H1 (cell line): ENCODE measurements around the gene WNT9B. TPM values are rescaled to one million over a fixed set of nuclear protein-coding genes. Genes with fewer than 3 reads are reported as not detected.

Experiments used
- CTCF ChIA-PET: fragments of 300-600 bp; sonication (Branson Sonifier 250); formaldehyde crosslinking; loops from one replicate; lab custom pipeline; 2021; ENCODE audit not compliant: partially characterized antibody; lab: Charles Lee
- POLR2A ChIA-PET: fragments of 300-600 bp; sonication (Branson Sonifier 250); formaldehyde crosslinking; loops from one replicate; lab custom pipeline; 2021; ENCODE audit warnings: inconsistent platforms; ENCODE audit not compliant: partially characterized antibody; lab: Charles Lee
- DNase-seq, 2 experiments: peaks; one replicate each; pipeline versions ENCODE4 v3.0.0 to v3.0.0-alpha.2; 2010 to 2022; ENCODE audit warnings: low spot score in 2 of 2, low read depth in 1 of 2, mixed read lengths in 1 of 2
- FAIRE-seq: peaks from 2 replicates; lab custom pipeline; 2011; peaks lifted over from hg19 to GRCh38; lab: Jason Lieb, UNC
- H2AFZ ChIP-seq: 2 replicates; pipeline ENCODE4 v1.8.1; 2012; ENCODE audit warnings: low read length, inconsistent platforms
- H2AK5ac ChIP-seq: 2 replicates; pipeline ENCODE4 v1.6.1; 2013; ENCODE audit warnings: low read depth, low read length
- H2BK120ac ChIP-seq: replicated peaks from 2 replicates; pipeline ENCODE3; 2013; ENCODE audit warnings: low read depth, low read length, inconsistent platforms
- H2BK12ac ChIP-seq: 2 replicates; pipeline ENCODE4 v1.6.1; 2013; ENCODE audit warnings: low read depth, low read length
- H2BK15ac ChIP-seq: 2 replicates; pipeline ENCODE4 v1.6.1; 2013; ENCODE audit warnings: low read length
- H2BK20ac ChIP-seq: 2 replicates; pipeline ENCODE4 v1.6.1; 2013; ENCODE audit warnings: low read length
- H2BK5ac ChIP-seq: 2 replicates; pipeline ENCODE4 v1.6.1; 2013; ENCODE audit warnings: low read depth, low read length
- H3K14ac ChIP-seq: 2 replicates; pipeline ENCODE4 v1.6.1; 2013; ENCODE audit warnings: inconsistent platforms; ENCODE audit not compliant: insufficient read length
- H3K18ac ChIP-seq: 2 replicates; pipeline ENCODE4 v1.6.1; 2013; ENCODE audit warnings: low read length; ENCODE audit errors: extremely low read depth
- H3K23ac ChIP-seq: 2 replicates; pipeline ENCODE4 v1.6.1; 2013; ENCODE audit warnings: inconsistent platforms; ENCODE audit not compliant: insufficient read length
- H3K23me2 ChIP-seq: 2 replicates; pipeline ENCODE4 v1.6.1; 2013; ENCODE audit warnings: low read depth, low read length
- H3K27ac ChIP-seq: 2 replicates; pipeline ENCODE4 v1.6.1; 2011; ENCODE audit warnings: low read depth, low read length, inconsistent platforms
- H3K27me3 ChIP-seq, 4 experiments: replicated peaks in 1 of 4; 1 replicate in 1 of 4; 2 replicates in 3 of 4; pipeline versions ENCODE4 v1.6.1 to v1.8.1; 2011 to 2013; ENCODE audit warnings: low read length in 3 of 4, mild to moderate bottlenecking in 3 of 4, inconsistent platforms in 2 of 4, mixed read lengths in 2 of 4, moderate library complexity in 1 of 4; ENCODE audit not compliant: control insufficient read depth in 3 of 4, insufficient read depth in 3 of 4; ENCODE audit errors: extremely low read depth in 1 of 4
- H3K36me3 ChIP-seq, 4 experiments: 2 replicates each; pipeline versions ENCODE4 v1.6.1 to v1.8.1; 2011 to 2013; ENCODE audit warnings: mild to moderate bottlenecking in 4 of 4, low read length in 3 of 4, moderate library complexity in 2 of 4, control low read depth in 1 of 4, inconsistent platforms in 1 of 4; ENCODE audit not compliant: insufficient read depth in 4 of 4, control insufficient read depth in 2 of 4
- H3K4ac ChIP-seq: replicated peaks from 2 replicates; pipeline ENCODE3; 2013; ENCODE audit warnings: low read length, low read depth, mixed read lengths, inconsistent platforms; ENCODE audit not compliant: insufficient read length
- H3K4me1 ChIP-seq, 4 experiments: replicated peaks in 1 of 4; 1 replicate in 1 of 4; 2 replicates in 3 of 4; pipeline versions ENCODE4 v1.6.1 to v1.8.1; 2011 to 2013; ENCODE audit warnings: low read length in 3 of 4, inconsistent platforms in 2 of 4, mixed read lengths in 1 of 4; ENCODE audit not compliant: insufficient read depth in 4 of 4, control insufficient read depth in 3 of 4
- H3K4me2 ChIP-seq, 2 experiments: 2 replicates each; pipeline versions ENCODE4 v1.6.1 to v1.8.1; 2011 to 2013; ENCODE audit warnings: low read depth in 2 of 2, low read length in 2 of 2, control low read depth in 1 of 2, inconsistent platforms in 1 of 2, mild to moderate bottlenecking in 1 of 2; ENCODE audit not compliant: insufficient read depth in 1 of 2
- H3K4me3 ChIP-seq, 4 experiments: fragments of 200-600, 300-600 bp in 1 of 4; sonication (generic), shearing (Covaris generic), sonication (Bioruptor Twin) in 1 of 4; 2 replicates each; pipeline versions ENCODE4 v1.5.1 to v1.8.1; 2011 to 2016; ENCODE audit warnings: low read length in 4 of 4, low read depth in 3 of 4, control low read depth in 2 of 4, inconsistent platforms in 2 of 4, mild to moderate bottlenecking in 2 of 4, mixed read lengths in 1 of 4, moderate library complexity in 1 of 4; ENCODE audit not compliant: insufficient read depth in 2 of 4; ENCODE audit errors: extremely low read depth in 1 of 4
- H3K56ac ChIP-seq: replicated peaks from 2 replicates; pipeline ENCODE3; 2013; ENCODE audit warnings: low read depth, mild to moderate bottlenecking, mixed read lengths, low read length, inconsistent platforms; ENCODE audit not compliant: insufficient read length
- H3K79me1 ChIP-seq: 2 replicates; pipeline ENCODE4 v1.6.1; 2013; ENCODE audit warnings: low read depth, low read length, control low read depth
- H3K79me2 ChIP-seq, 2 experiments: 2 replicates each; pipeline versions ENCODE4 v1.6.1 to v1.8.1; 2012 to 2013; ENCODE audit warnings: low read length in 2 of 2, mild to moderate bottlenecking in 2 of 2, inconsistent platforms in 1 of 2; ENCODE audit not compliant: insufficient read depth in 2 of 2, control insufficient read depth in 1 of 2
- H3K9ac ChIP-seq, 4 experiments: replicated peaks in 1 of 4; 1 replicate in 1 of 4; 2 replicates in 3 of 4; pipeline versions ENCODE4 v1.6.1 to v1.8.1; 2011 to 2013; ENCODE audit warnings: low read depth in 3 of 4, low read length in 3 of 4, control low read depth in 2 of 4, mild to moderate bottlenecking in 2 of 4, moderate library complexity in 2 of 4, inconsistent platforms in 1 of 4; ENCODE audit errors: extremely low read depth in 1 of 4
- H3K9me3 ChIP-seq, 2 experiments: 2 replicates each; pipeline versions ENCODE4 v1.6.1 to v1.8.1; 2012 to 2013; ENCODE audit warnings: mild to moderate bottlenecking in 2 of 2, moderate library complexity in 2 of 2, control low read depth in 1 of 2, inconsistent platforms in 1 of 2, low read depth in 1 of 2, low read length in 1 of 2, mixed read lengths in 1 of 2; ENCODE audit not compliant: insufficient read depth in 2 of 2
- H4K20me1 ChIP-seq, 2 experiments: replicated peaks in 1 of 2; 2 replicates each; pipeline versions ENCODE3 to v1.8.1; 2011 to 2013; ENCODE audit warnings: inconsistent platforms in 2 of 2, low read length in 2 of 2, mild to moderate bottlenecking in 1 of 2; ENCODE audit not compliant: insufficient read depth in 2 of 2, control insufficient read depth in 1 of 2
- H4K5ac ChIP-seq: 2 replicates; pipeline ENCODE4 v1.6.1; 2013; ENCODE audit warnings: low read length, low read depth, mixed read lengths, inconsistent platforms; ENCODE audit not compliant: insufficient read length
- H4K8ac ChIP-seq: 2 replicates; pipeline ENCODE4 v1.8.0; 2013; ENCODE audit warnings: mild to moderate bottlenecking, moderate library complexity, low read length, inconsistent platforms; ENCODE audit not compliant: insufficient read depth; ENCODE audit errors: extremely low read depth
- H4K91ac ChIP-seq: replicated peaks from 2 replicates; pipeline ENCODE3; 2013; ENCODE audit warnings: low read length, mixed read lengths, inconsistent platforms; ENCODE audit not compliant: insufficient read length
- ATF3 ChIP-seq: IDR thresholded peaks from 2 replicates; pipeline ENCODE4 v1.6.1; 2011; ENCODE audit warnings: low read depth, mild to moderate bottlenecking, low read length; ENCODE audit not compliant: insufficient read depth
- BRCA1 ChIP-seq: IDR thresholded peaks from 2 replicates; pipeline ENCODE4 v1.6.1; 2012; ENCODE audit warnings: low read depth, low read length, improper control_type of control experiment
- CEBPB ChIP-seq: IDR thresholded peaks from 2 replicates; pipeline ENCODE4 v1.6.1; 2012; ENCODE audit warnings: low read depth, low read length
- CTBP2 ChIP-seq: IDR thresholded peaks from 2 replicates; pipeline ENCODE4 v1.7.0; 2011; ENCODE audit warnings: borderline replicate concordance, mild to moderate bottlenecking, moderate library complexity, mixed read lengths, low read length; ENCODE audit not compliant: insufficient read depth, insufficient read length
- EGR1 ChIP-seq: IDR thresholded peaks from 2 replicates; pipeline ENCODE4 v1.6.1; 2011; ENCODE audit warnings: low read depth, low read length, borderline replicate concordance
- HDAC6 ChIP-seq: IDR thresholded peaks from one replicate; pipeline ENCODE4 v1.7.1; 2012; ENCODE audit warnings: low read depth, mild to moderate bottlenecking, inconsistent platforms, low read length, moderate library complexity
- JUN ChIP-seq: IDR thresholded peaks from 2 replicates; pipeline ENCODE4 v1.6.1; 2011; ENCODE audit warnings: low read depth, mild to moderate bottlenecking, improper control_type of control experiment, low read length
- MAFK ChIP-seq: IDR thresholded peaks from 2 replicates; pipeline ENCODE4 v1.6.1; 2012; ENCODE audit warnings: low read depth, mild to moderate bottlenecking, improper control_type of control experiment, low read length
- RFX5 ChIP-seq: IDR thresholded peaks from 2 replicates; pipeline ENCODE4 v1.6.1; 2011; ENCODE audit warnings: low read depth, low read length, improper control_type of control experiment, borderline replicate concordance
- SIX5 ChIP-seq: IDR thresholded peaks from 2 replicates; pipeline ENCODE4 v1.6.1; 2011; ENCODE audit warnings: mild to moderate bottlenecking, low read depth, low read length
- SP1 ChIP-seq: IDR thresholded peaks from 2 replicates; pipeline ENCODE4 v1.6.1; 2011; ENCODE audit warnings: low read depth, low read length
- SP4 ChIP-seq: IDR thresholded peaks from 2 replicates; pipeline ENCODE4 v1.6.1; 2012; ENCODE audit warnings: low read length, inconsistent platforms
- SRF ChIP-seq: IDR thresholded peaks from 2 replicates; pipeline ENCODE4 v1.6.1; 2011; ENCODE audit warnings: mild to moderate bottlenecking, low read depth, low read length, moderate library complexity
- TAF1 ChIP-seq: IDR thresholded peaks from 2 replicates; pipeline ENCODE4 v1.6.1; 2011; ENCODE audit warnings: mild to moderate bottlenecking, low read depth, low read length
- TBP ChIP-seq: IDR thresholded peaks from 2 replicates; pipeline ENCODE4 v1.6.1; 2011; ENCODE audit warnings: low read depth, low read length, improper control_type of control experiment
- TEAD4 ChIP-seq: IDR thresholded peaks from 2 replicates; pipeline ENCODE4 v1.6.1; 2012; ENCODE audit warnings: low read depth, low read length, inconsistent platforms, mixed read lengths
- WGBS, 2 experiments: shearing (Covaris generic) in 1 of 2; methylation state at CpG; one replicate each; pipeline versions ENCODE4 v1.1.6 to v1.1.7; 2013 to 2015; ENCODE audit warnings: low lambda C conversion rate in 2 of 2, mixed read lengths in 2 of 2, inconsistent platforms in 1 of 2, low coverage in 1 of 2, missing lambda C conversion rate in 1 of 2; ENCODE audit not compliant: insufficient replicate concordance in 2 of 2, insufficient coverage in 1 of 2, insufficient read length in 1 of 2; ENCODE audit errors: extremely low coverage in 1 of 2, missing lambda C conversion rate in 1 of 2; 5-methylcytosine and 5-hydroxymethylcytosine counted together
- polyA plus RNA-seq, 7 experiments: library from polyadenylated mRNA; depleted of rRNA in 3 of 7; stranded (reverse) in 5 of 7; unstranded in 2 of 7; fragments of >200 nt in 5 of 7; fragments of 200-250 nt in 2 of 7; gene quantifications; 1 replicate in 5 of 7; 2 replicates in 1 of 7; 4 replicates in 1 of 7; pipeline versions ENCODE4 v1.2.1 to v1.2.3, GENCODE V29; 2011 to 2013; ENCODE audit warnings: missing spikeins in 2 of 7, mixed read lengths in 2 of 7
- total RNA-seq: library from RNA; stranded (reverse); fragmentation: NEBNext Ultra II Directional; extraction: Animal tissue kit (Norgen Biotek cat#: 25700); gene quantifications from 2 replicates; pipeline ENCODE4 v1.2.1, GENCODE V29; 2021

Gene WNT9B
- total and polyA plus RNA-seq, 2 of the 8 experiments (the other 6 are each of a cell fraction or from before 2014, with no cell fraction given) = 0.21 TPM; not detected in 1

GRCh38 chr17:46929413-46929812, 78.0 kb downstream of the WNT9B start:
- Histone ChIP-seq H2AK5ac (no peak overlapping the region), H3K9me3 (no peaks in the 10 kb centered on the region), H3K18ac (no peak overlapping the region), H3K27me3 (no peaks in the 10 kb centered on the region; a peak in 1 of 7 replicates), H4K5ac (no peak overlapping the region), H2BK15ac (no peak overlapping the region), H2BK20ac (no peak overlapping the region), H3K14ac (no peak overlapping the region), H3K23me2 (no peaks in the 10 kb centered on the region), H4K91ac (no peak overlapping the region), H3K4me2 (no peak overlapping the region), H3K4me3 (no peak overlapping the region), H2BK5ac (no peak overlapping the region), H3K27ac (no peak overlapping the region), H3K36me3 (peaks cover 19 to 50% (median 32%) of the 10 kb centered on the region in 4 experiments), H2AFZ (no peak overlapping the region), H3K56ac (no peak overlapping the region), H3K9ac (no peak overlapping the region), H4K20me1 (peaks cover 6 to 12% of the 10 kb centered on the region in 2 experiments), H3K79me1 (peaks cover 17% of the 10 kb centered on the region), H3K23ac (no peak overlapping the region), H2BK12ac (no peak overlapping the region), H2BK120ac (no peak overlapping the region), H4K8ac (no peak overlapping the region), H3K4ac (no peak overlapping the region), H3K79me2 (peaks cover 5 to 51% of the 10 kb centered on the region in 2 experiments; a peak in 3 of 4 replicates), H3K4me1 (no peaks in the 10 kb centered on the region)
- WGBS, 2 experiments = 90% methylated on average over 6 of the region's 6 CpGs; no CpG with 5 or more reads in 1 of the 2 experiments
- DNase-seq (no peak), FAIRE-seq (no peak)
- CTCF ChIA-PET = interaction anchor here (1.3 to 1.4 kb wide), 2 partner anchors 12 to 14 kb away, joined by 5 to 7 read pairs; no protein-coding TSS in a partner anchor
- POLR2A ChIA-PET = no interaction called here
- no peak for TF ChIP-seq EGR1
- TF ChIP-seq RFX5 = no peak
- TF ChIP-seq HDAC6 = no peak
- no peak for TF ChIP-seq SIX5
- TF ChIP-seq TBP = no peak
- TF ChIP-seq MAFK = no peak
- TF ChIP-seq JUN = no peak
- TF ChIP-seq TAF1 = no peak
- TF ChIP-seq SP4 = no peak
- TF ChIP-seq CTBP2 = no peak
- no peak for TF ChIP-seq SP1
- no peak for TF ChIP-seq ATF3
- TF ChIP-seq BRCA1 = no peak
- no peak for TF ChIP-seq CEBPB
- TF ChIP-seq TEAD4 = no peak
- no peak for TF ChIP-seq SRF
